NT2/D1 (cell line): ENCODE measurements around the gene SPRR2D.
"Not testable (repeated sequence)": the region's sequence is repeated elsewhere in the genome, so short reads cannot be mapped to it uniquely, and the experiment has no call there.

Source experiments
- DNase-seq: peaks from one replicate; pipeline ENCODE4 v3.0.0-alpha.2; 2011; ENCODE audit warnings: low read depth, low spot score
- H3K27me3 ChIP-seq: 2 replicates; pipeline ENCODE4 v1.6.0; 2011; ENCODE audit warnings: mild to moderate bottlenecking; ENCODE audit not compliant: insufficient read length, insufficient read depth
- H3K36me3 ChIP-seq: 2 replicates; pipeline ENCODE4 v1.6.1; 2011; ENCODE audit warnings: mild to moderate bottlenecking, low read length, mixed read lengths; ENCODE audit not compliant: insufficient read depth, insufficient read length
- H3K4me1 ChIP-seq: 2 replicates; pipeline ENCODE4 v1.5.1; 2011; ENCODE audit not compliant: insufficient read depth, insufficient read length
- H3K4me3 ChIP-seq: 2 replicates; pipeline ENCODE4 v1.5.1; 2011; ENCODE audit warnings: low read depth; ENCODE audit not compliant: insufficient read length
- H3K9ac ChIP-seq: 2 replicates; pipeline ENCODE4 v1.6.0; 2011; ENCODE audit warnings: low read depth; ENCODE audit not compliant: insufficient read length
- H3K9me3 ChIP-seq: 2 replicates; pipeline ENCODE4 v1.5.1; 2011; ENCODE audit warnings: mild to moderate bottlenecking, low read length; ENCODE audit not compliant: insufficient read depth
- SUZ12 ChIP-seq: IDR thresholded peaks from 2 replicates; pipeline ENCODE4 v1.6.1; 2011; ENCODE audit not compliant: insufficient read length, insufficient read depth; ENCODE audit errors: extremely low read depth
- YY1 ChIP-seq: IDR thresholded peaks from 2 replicates; pipeline ENCODE4 v1.6.1; 2011; ENCODE audit not compliant: insufficient read length, insufficient read depth
- ZNF274 ChIP-seq: IDR thresholded peaks from 2 replicates; pipeline ENCODE4 v1.6.1; 2011; ENCODE audit warnings: mild to moderate bottlenecking, low read depth, low read length

The SPRR2D gene

DNA sequence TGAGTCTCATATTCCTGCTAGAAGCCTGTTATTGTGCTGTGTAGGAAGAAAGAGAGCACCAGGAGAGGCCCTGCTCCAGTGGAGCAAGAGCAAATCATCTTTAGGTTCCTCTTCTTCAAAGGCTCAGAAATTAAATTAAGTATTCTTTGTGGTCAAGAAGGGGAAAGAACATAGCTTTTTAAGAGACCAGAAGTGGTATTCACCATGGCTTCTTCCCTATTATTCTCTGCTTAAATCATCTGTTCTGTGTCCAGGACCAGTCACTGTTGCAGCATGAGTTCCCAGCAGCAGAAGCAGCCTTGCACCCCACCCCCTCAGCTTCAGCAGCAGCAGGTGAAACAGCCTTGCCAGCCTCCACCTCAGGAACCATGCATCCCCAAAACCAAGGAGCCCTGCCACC is 8.8 kb downstream of the SPRR2D start:
- Histone ChIP-seq H3K4me1 (peaks cover 2% of the 10 kb centered on the region), H3K9ac (no peak overlapping the region), H3K4me3 (no peak overlapping the region), H3K9me3 (no peaks in the 10 kb centered on the region), H3K27me3 (no peaks in the 10 kb centered on the region), H3K36me3 (no peaks in the 10 kb centered on the region)
- TF ChIP-seq ZNF274, result no peak
- TF ChIP-seq SUZ12, result no peak
- TF ChIP-seq YY1, result no peak
- no peak for DNase-seq

DNA sequence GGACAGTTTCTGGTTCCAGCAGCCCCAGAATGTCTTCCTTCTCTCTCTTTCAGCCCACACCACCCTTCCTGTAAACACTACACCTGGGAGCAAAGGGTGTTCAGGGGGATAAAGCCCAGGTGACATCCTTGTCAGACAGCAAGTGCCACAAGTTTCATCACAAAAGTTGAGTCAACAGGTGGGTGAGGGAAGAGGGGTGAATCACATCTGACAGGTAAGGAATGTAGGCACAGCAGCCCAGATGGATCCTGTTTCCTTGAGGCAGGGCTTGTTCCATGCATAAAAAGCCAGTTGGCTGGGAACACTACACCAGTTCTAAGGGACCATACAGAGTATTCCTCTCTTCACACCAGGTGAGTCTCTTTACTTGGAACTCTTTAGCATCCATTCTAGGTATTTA is 10.0 kb downstream of the SPRR2D start, which contains the start of gene SPRR1B:
SPRR1B (plus strand) TSS at position 309 of the 400 bp plus-strand sequence. CDS start 1,143 bp downstream, outside the sequence.
- Histone ChIP-seq H3K9ac (no peak within 1 kb of the TSS), H3K4me3 (no peak within 1 kb of the TSS), H3K27me3 (no peaks in the 10 kb centered on the region)

DNA sequence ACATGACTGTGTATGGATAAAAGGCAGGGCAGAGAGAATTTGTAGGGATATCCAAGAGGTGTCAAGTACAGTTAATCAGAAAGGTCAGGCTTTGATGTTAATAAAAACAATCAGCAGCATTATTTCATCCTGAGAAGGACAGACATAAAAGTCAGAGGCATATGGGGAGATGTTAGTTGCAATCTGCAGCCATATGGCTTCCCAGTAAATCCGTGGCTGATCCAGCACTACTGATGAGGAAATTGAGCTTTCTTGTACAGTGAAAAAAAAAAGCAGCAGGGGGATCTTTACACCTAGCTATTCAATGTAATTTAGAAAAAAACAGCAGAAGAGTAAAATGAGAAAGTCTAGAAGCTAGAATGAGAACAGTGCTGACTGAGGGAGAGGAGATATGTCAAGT is 12.2 kb downstream of the SPRR2D start:
- H3K9me3 ChIP-seq, result no peaks in the 10 kb centered on the region
- H3K4me1 ChIP-seq, result peaks cover 2% of the 10 kb centered on the region
- H3K36me3 ChIP-seq, result no peaks in the 10 kb centered on the region
- H3K4me3 ChIP-seq, result no peak overlapping the region
- no peak for TF ChIP-seq YY1
- no peak for TF ChIP-seq ZNF274
- H3K9ac ChIP-seq, result no peak overlapping the region
- H3K27me3 ChIP-seq, result no peaks in the 10 kb centered on the region
- DNase-seq, result no peak

More for the DNA sequence above, 10.0 kb downstream of the SPRR2D start, which contains the start of gene SPRR1B:
- DNase-seq, result no peak
- no peak for TF ChIP-seq ZNF274
- TF ChIP-seq SUZ12, result no peak
- TF ChIP-seq YY1, result no peak
- Histone ChIP-seq H3K9me3 (no peaks in the 10 kb centered on the region), H3K36me3 (no peaks in the 10 kb centered on the region), H3K4me1 (peaks cover 2% of the 10 kb centered on the region)

DNA sequence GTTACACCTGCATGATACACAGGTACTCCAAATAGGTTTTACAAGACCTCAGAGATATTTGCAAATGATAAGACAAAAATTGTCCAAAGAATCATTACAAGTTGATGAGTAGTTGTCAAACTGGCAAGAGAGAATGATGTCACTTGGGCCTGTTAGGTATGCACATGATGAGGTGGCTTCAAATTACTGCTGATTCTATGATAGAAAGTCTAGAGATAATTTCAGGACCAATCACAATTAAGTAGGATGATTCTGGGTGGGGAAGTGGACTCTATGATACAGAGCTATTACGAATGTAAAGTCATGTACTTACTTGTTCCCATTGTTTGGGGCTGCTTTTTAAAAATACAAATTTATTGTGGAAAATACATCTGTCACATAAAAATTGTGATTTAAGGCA is 15.1 kb downstream of the SPRR2D start:
- TF ChIP-seq SUZ12 (no peak), ZNF274 (no peak), YY1 (no peak)

DNA sequence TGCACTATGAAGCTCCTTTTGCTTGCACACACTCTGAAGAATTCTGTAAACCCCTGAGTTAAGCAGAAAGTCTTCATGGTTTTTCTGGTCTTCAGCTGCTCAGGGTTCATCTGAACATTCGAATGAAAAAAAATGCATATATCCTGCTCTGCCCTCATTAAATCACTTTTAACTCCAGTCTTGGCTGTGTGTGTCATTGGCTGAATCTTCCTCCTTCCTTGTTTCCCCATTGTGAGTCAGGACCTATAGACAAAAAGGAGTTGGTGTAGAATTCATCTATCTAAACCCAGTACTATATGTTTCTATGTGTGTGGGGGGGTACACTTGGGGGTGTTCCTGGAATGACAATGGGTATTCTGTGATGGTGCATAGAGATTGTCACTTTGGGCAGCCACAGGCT is 16.5 kb downstream of the SPRR2D start:
- H3K9me3 ChIP-seq, result no peaks in the 10 kb centered on the region
- no peak for DNase-seq
- H3K4me1 ChIP-seq, result no peaks in the 10 kb centered on the region
- H3K9ac ChIP-seq, result no peak overlapping the region
- no peaks in the 10 kb centered on the region for H3K27me3 ChIP-seq
- TF ChIP-seq ZNF274 (no peak), SUZ12 (no peak), YY1 (no peak)
- H3K4me3 ChIP-seq, result no peak overlapping the region
- no peaks in the 10 kb centered on the region for H3K36me3 ChIP-seq

More for the DNA sequence above, 15.1 kb downstream of the SPRR2D start:
- no peaks in the 10 kb centered on the region for H3K4me1 ChIP-seq
- no peaks in the 10 kb centered on the region for H3K9me3 ChIP-seq
- no peaks in the 10 kb centered on the region for H3K36me3 ChIP-seq
- H3K9ac ChIP-seq, result no peak overlapping the region
- no peak overlapping the region for H3K4me3 ChIP-seq
- DNase-seq, result no peak
- H3K27me3 ChIP-seq, result no peaks in the 10 kb centered on the region

DNA sequence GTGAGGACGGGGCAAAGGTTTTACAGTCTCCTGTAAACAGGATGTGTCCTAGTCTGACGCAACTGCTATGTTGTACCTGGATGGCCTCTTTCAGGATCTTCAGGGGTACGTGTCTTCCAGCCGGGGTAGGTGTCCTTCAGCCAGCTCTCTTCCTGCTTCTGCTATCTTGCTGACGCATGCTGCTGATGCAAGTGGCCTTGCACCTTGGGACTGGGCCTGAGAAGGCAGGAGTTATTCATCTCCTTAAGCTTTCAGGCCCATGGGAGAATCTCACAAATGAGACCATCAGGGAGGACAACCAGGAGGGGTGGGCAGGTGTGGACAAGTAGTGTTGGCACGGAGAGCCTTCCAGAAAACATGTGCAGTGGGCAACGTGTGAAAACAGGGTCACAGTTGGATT is 17.8 kb downstream of the SPRR2D start:
- Histone ChIP-seq H3K9me3 (no peaks in the 10 kb centered on the region), H3K36me3 (no peaks in the 10 kb centered on the region), H3K9ac (no peak overlapping the region), H3K4me1 (no peaks in the 10 kb centered on the region), H3K27me3 (no peaks in the 10 kb centered on the region), H3K4me3 (no peak overlapping the region)
- TF ChIP-seq SUZ12, result no peak
- no peak for TF ChIP-seq ZNF274
- TF ChIP-seq YY1, result no peak
- no peak for DNase-seq

DNA sequence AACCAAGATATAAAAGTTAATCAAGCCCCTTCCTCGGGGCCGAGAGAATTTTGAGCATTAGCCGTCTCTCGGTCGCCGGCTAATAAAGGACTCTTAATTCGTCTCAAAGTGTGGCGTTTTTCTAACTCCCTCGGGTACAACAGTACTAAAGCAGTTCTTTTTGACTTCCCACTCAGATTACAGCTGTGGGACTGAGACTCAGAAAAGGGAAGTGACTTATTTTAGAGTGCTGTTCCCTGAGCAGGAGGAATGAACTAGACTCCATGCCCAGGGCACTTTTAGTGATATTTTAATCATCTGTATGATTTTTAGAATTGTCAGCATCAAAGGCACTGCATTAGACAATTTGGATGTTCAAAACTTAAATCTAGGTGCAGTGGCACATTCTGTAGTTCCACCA is 18.6 kb downstream of the SPRR2D start:
- DNase-seq, H3K4me3 ChIP-seq, H3K36me3 ChIP-seq, H3K4me1 ChIP-seq, H3K9ac ChIP-seq, H3K27me3 ChIP-seq, H3K9me3 ChIP-seq: not testable (repeated sequence)

DNA sequence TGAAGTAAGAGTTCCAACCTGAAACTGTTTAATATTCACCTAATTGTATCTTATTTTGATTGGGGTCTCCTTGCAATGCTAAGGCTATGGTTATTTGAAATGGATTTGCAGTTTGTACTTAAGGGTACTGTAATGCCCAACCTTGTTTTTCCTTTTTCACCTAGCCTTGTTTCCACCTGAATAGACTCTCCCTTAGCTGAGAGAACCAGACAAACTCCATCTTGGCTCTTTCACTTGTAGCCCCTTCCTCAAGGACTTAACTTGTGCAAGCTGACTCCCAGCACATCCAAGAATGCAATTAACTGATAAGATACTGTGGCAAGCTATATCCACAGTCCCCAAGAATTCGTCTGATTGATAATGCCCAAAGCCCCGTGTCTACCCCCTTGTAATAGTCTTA is 19.1 kb downstream of the SPRR2D start:
- DNase-seq, H3K4me1 ChIP-seq, H3K27me3 ChIP-seq, H3K9ac ChIP-seq, H3K4me3 ChIP-seq, H3K9me3 ChIP-seq, H3K36me3 ChIP-seq: not testable (repeated sequence)

DNA sequence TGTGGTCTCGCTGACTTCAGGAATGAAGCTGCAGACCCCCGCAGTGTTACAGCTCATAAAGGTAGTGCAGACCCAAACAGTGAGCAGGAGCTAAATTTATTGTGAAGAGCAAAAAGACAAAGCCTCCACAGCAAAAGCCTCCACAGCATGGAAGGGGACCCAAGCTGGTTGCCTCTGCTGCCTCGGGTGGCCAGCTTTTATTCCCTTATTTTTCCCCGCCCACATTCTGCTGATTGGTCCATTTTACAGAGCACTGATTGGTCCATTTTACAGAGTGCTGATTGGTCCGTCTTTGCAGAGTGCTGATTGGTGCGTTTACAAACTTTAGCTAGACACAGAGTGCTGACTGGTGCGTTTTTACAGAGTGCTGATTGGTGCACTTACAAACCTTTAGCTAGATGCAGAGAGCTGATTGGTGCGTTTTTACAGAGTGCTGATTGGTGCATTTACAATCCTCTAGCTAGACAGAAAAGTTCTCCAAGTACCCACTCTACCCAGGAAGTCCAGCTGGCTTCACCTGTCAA is 29.6 kb downstream of the SPRR2D start:
- not testable (repeated sequence) for DNase-seq, H3K9me3 ChIP-seq, H3K4me3 ChIP-seq, H3K27me3 ChIP-seq, H3K9ac ChIP-seq, H3K4me1 ChIP-seq, H3K36me3 ChIP-seq
